ENCODE measurements around the gene TC2N. TPM values are rescaled to one million over a fixed set of nuclear protein-coding genes. Genes with fewer than 3 reads are reported as not detected.

The TC2N gene
- total RNA-seq, 1 experiment from 2014 or later = 16.4 TPM

- Histone ChIP-seq H2BK5ac (ENCODE audit: insufficient read length, low read length) (no peak overlapping the region), H4K5ac (ENCODE audit: insufficient read length, low read depth, low read length) (no peak overlapping the region), H3K56ac (ENCODE audit: insufficient read length, low read depth, low read length) (no peak overlapping the region), H2AK5ac (ENCODE audit: insufficient read length, low read length) (no peak overlapping the region), H4K8ac (replicated peaks; ENCODE audit: insufficient read length, low read depth, low read length) (no peak overlapping the region), H4K91ac (ENCODE audit: insufficient read length, low read depth, low read length) (no peak overlapping the region), H2BK15ac (ENCODE audit: low read depth, low read length) (no peak overlapping the region), H3K79me2 (ENCODE audit: insufficient read depth, low read length) (no peaks in the 10 kb centered on the region), H3K23me2 (ENCODE audit: insufficient read length, low read depth, low read length, poor library complexity, severe bottlenecking) (no peaks in the 10 kb centered on the region), H3K27ac (ENCODE audit: insufficient read length, low read depth, low read length) (no peak overlapping the region), H3K18ac (ENCODE audit: insufficient read length, low read depth, low read length) (no peak overlapping the region), H3K4ac (ENCODE audit: low read depth, low read length) (no peak overlapping the region), H2BK20ac (ENCODE audit: low read depth, low read length, poor library complexity, severe bottlenecking) (no peak overlapping the region), H3K4me1 (ENCODE audit: insufficient read depth, low read length) (no peaks in the 10 kb centered on the region), H4K20me1 (ENCODE audit: control insufficient read depth, insufficient read depth, insufficient read length) (no peaks in the 10 kb centered on the region), H3K23ac (ENCODE audit: insufficient read length, low read depth, low read length) (no peak overlapping the region), H2AFZ (ENCODE audit: low read length) (no peak overlapping the region), H3T11ph (ENCODE audit: low read length) (no peak overlapping the region), H3K9ac (ENCODE audit: extremely low read depth, insufficient read length, low read length) (no peak overlapping the region), H3K79me1 (ENCODE audit: insufficient read depth, low read depth, low read length, poor library complexity, severe bottlenecking) (no peaks in the 10 kb centered on the region), H3K4me2 (ENCODE audit: insufficient read depth, insufficient read length, low read length) (no peak overlapping the region), H2BK12ac (ENCODE audit: insufficient read length, low read depth, low read length) (no peak overlapping the region), H3K27me3 (ENCODE audit: insufficient read depth, low read length) (no peaks in the 10 kb centered on the region), H3K14ac (ENCODE audit: insufficient read depth, low read length) (no peak overlapping the region), H2BK120ac (ENCODE audit: low read depth, low read length, poor library complexity, severe bottlenecking) (no peak overlapping the region), H3K9me3 (ENCODE audit: control insufficient read depth, low read depth, low read length) (no peaks in the 10 kb centered on the region)
- H3K27me3 Mint-ChIP-seq (ENCODE audit: low read depth) = no peaks in the 10 kb centered on the region; the same call in 1 of the 2 replicates
- WGBS (ENCODE audit: extremely low coverage, insufficient read length, low lambda C conversion rate) = no CpG with 5 or more reads among the region's 8 CpGs
- H3K36me3 Mint-ChIP-seq (ENCODE audit: insufficient read depth in 1 of 3, low read depth in 3 of 3) = no peaks in the 10 kb centered on the region; a peak in 1 of 7 replicates
- no peak overlapping the region for H3K27ac Mint-ChIP-seq
- no peaks in the 10 kb centered on the region for H3K4me1 Mint-ChIP-seq
- no peak overlapping the region for H3K4me3 Mint-ChIP-seq
- TF ChIP-seq, protein P1, sequence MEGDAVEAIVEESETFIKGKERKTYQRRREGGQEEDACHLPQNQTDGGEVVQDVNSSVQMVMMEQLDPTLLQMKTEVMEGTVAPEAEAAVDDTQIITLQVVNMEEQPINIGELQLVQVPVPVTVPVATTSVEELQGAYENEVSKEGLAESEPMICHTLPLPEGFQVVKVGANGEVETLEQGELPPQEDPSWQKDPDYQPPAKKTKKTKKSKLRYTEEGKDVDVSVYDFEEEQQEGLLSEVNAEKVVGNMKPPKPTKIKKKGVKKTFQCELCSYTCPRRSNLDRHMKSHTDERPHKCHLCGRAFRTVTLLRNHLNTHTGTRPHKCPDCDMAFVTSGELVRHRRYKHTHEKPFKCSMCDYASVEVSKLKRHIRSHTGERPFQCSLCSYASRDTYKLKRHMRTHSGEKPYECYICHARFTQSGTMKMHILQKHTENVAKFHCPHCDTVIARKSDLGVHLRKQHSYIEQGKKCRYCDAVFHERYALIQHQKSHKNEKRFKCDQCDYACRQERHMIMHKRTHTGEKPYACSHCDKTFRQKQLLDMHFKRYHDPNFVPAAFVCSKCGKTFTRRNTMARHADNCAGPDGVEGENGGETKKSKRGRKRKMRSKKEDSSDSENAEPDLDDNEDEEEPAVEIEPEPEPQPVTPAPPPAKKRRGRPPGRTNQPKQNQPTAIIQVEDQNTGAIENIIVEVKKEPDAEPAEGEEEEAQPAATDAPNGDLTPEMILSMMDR (conservative IDR thresholded peaks at IDR 0.05) = no peak
- no peak for DNase-seq
- no peaks in the 10 kb centered on the region for H3K9me3 Mint-ChIP-seq
Measured at GRCh38 chr14:91904483-91904882, 37.1 kb upstream of the TC2N start.
